CD4-positive, alpha-beta T cell treated with Interleukin-4 for 1 hour (primary cell): ENCODE data around the gene TMSB15B.
"Not testable (repeated sequence)": the region's sequence is repeated elsewhere in the genome, so short reads cannot be mapped to it uniquely, and the experiment has no call there.

ENCODE experiments used
- DNase-seq, 2 donors: peaks; one replicate each; pipeline ENCODE4 v3.0.0-alpha.2; 2020 to 2022

TMSB15B gene

DNA sequence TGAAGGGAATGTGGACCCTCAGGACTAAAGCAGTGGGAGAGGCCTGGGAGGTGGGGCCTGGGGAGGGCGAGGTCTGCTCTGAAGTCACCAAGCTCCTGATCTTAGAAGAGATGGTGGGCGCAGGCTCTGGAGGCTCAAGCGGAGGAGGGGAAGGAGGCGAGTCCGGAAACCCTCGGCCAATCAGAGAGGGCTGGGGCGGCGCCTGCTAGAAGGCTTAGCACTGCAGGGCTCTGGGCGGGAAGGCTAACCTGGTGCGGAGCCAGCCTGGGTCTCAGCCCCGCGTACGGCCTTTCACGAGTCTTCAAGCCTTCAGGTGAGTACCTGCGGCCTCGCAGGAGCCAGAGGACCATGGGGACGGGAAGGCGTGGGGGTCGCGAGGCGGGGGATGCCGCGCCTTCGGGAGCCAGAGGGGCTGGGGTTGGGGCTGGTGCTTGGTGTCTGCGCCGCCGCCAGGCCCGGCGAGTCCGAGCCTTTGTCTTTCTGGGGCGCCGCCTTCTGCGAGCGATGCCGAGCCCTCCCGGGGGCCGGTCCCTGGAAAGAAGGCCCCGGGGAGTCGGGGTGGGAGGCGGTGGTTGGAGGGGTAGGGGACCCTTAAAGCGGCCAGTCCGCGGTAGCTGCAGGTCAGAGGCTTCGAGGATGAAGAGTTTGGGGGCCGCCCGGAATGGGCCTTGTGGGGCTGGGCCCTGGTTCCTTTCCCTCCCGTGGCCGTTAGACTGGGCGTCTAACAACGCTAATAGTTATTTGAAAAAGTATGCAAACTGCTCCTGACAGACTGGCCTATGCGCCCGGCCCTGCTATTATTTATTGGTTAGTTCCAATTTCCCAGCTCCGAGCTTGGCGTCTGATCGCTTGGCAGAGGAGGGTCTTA lies at the start of gene TMSB15B:
TMSB15B (plus strand) TSS at position 217 of the 868 bp plus-strand sequence.
- not testable (repeated sequence) for DNase-seq

DNA sequence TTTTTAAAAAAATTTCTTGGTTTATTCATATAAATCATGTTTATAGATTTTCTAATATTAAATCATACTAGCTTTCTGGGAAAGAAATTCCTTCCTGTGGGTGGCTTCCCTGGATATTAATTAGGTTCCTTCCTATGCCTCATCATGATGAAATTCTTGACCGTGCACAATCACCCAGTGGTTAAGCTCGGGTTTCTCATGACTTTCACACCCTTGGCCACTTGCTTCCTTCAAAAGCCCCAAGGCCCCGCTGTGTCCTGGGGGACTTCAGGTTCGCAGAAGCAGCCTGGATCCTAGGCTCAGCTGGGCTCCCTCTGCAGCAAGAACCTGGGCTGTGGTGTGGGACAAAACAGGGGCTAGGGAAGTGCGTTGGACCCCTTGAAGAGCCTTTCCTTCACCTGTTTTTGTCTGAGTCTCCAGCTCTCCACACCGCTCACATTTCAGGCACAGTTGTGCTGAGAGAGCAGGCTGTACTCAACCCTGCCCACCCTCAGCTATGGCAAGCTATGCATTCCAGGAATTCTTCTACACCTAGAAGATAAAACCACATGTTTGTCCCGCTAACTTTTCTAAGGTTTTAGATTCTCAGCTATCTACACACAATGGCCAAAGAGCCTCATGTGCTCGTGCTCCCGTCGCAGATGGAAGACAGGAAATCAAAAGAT lies 48.9 kb upstream of the TMSB15B start:
- no peak for DNase-seq

DNA sequence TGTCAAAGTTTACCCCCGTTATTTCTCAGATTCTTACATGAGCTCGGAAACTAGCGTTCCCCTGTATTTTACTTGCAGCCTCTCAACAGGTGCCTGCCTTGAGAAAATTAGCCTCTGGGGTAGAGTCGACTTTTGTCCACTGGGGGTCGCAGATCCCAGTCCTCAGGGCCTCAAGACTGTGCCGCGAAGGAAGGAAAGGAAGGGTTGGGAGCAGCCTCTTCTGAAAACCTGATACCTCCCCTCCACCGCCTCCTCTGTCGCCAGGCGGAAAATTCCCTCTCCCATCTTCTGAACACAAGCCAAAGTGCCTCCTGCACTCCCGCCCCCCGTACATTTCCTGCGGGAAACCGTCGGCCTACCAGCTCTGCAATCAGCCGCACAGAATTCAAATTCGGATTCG lies 44.4 kb upstream of the TMSB15B start:
- peak; percentile 38 to 53 for DNase-seq

DNA sequence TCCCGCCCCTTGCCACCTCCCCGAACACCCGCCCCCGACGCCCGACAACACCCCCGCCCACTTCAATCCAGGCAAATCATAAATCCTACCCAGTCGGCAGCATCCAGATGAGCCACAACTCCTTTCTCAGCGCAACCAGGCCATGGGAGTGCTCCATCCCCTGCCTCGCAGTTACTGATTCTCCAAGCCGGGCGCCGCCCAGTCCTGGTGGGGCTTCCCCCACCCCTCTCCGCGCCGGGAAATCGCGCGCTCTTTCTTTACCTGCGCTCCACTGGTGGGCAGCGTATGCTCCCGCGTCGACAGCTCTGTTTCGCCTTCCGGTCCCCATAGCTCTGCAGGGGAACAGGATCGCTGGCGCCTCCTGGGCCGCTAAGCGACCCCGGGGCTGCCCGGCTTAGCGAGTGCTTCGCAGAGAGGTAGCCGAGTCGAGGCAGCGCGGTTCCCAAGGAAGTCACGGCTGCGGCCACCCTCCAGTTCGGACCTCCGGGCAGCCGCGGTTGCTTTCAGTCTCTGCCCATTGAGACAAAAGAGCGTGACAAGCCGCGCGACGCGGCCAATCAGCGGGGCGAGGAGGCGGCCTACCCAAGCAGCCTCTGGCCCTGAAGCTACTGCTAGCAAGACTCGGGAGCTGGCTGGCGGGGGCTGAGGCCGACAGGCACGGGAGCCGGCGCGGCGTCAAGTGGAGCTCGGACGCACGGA lies 43.7 kb upstream of the TMSB15B start:
- DNase-seq = peak; percentile 32 to 54

DNA sequence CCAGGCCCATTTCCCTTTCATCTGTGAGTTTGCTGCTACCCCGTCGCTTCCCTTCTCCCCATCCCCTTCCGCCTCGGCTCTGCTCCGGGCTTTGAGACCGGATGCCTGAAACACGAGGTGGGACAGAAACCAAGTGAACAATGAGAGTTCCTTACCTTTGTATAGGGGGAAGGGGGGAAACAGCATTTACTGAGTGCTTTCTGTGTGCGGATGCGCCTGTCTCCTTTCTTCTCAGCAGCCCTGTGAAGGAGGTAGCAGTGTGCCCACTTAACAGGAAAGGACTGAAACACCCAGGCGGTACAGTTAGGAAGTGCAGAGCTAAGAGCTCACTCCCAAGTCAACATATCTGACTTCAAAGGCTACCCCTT lies 43.2 kb upstream of the TMSB15B start:
- DNase-seq = peak; percentile 26 to 39

DNA sequence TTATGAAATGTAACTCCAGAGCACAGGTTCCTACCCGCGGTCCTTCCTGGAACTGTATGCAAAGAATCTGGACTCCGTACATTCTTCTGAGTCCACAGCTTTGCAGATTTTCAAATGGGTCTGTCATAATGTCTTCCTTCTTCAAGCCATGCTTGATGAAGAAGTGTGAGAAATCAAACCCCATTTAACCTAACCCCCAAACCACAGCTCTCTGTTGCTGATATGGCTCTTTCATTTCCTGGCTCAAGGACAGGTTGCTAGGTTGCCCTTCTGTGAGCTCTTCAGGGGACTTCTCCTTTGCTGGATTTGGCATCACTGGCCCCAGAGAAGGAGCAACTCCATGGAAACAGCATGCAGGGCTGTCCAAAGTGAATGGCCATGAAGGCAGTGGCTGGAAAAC lies 41.9 kb upstream of the TMSB15B start:
- peak in 1 of 2 donors; percentile 5 for DNase-seq

DNA sequence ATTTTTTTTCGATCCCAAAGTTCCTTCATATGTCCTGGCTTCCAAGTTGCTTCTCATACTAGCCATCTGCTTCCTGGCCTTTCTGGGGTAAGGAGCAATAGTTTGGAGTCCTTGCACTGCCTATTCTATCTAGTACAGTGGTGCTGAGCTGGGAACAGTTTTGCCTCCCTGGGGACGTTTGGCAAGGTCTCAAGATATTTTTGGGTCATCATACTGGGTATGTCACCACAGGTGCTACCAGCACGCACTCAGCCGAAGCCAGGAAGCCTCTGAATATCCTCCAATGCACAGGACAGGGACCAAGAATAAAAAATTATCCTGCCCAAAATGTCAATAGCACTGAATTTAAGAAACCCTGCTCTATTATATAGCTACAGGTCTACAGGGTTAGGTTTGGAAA lies 35.4 kb upstream of the TMSB15B start:
- no peak for DNase-seq

DNA sequence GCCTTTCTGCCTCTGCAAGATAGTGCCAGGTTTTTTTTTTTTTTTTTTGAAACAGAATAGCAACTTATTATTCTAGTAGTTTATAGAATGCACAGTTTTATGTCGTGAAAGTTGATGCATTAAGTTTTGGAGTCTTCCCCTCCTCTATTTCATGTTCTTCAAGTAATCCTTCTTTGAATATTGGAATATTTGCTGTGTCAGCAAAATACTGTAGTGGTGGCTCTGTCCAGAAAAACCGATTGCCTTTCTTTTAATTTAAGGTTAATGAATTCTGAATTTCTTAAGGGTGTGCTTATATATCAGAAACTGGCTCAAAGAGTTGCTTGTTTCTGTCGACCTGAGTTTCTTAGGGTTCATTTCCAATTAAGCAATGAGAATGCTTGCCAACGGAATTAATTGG lies 34.8 kb upstream of the TMSB15B start:
- no peak for DNase-seq

DNA sequence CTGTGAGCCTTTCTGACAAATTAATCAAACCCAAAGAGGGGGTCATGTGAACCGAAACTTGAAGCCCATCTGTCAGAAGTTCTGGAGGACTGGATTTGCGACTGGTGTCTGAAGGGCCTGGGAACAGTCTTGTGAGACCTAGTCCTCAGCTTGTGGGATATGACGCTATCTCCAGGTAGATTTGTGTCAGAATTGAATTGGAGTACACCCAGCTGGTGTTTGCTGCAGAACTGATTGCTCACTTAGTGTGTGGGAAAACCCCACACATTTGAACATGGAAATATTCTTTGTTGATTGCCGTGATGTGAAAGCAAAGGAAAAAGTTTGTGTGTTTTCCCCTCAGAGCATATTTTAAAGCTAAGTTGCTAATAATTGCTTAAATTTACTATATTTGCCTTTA lies 30.3 kb upstream of the TMSB15B start:
- no peak for DNase-seq

DNA sequence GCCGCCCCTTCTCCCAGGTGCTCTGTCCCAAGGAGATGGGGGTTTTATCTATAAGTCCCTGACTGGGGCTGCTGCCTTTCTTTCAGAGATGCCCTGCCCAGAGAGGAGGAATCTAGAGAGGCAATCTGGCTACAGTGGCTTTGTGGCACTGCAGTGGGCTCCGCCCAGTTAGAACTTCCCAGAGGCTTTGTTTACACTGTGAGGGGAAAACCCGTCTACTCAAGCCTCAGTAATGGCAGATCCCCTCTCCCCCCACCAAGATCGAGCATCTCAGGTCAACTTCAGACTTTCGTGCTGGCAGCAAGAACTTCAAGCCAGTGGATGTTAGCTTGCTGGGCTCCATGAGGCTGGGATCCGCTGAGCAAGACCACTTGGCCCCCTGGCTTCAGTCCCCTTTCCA lies 22.2 kb upstream of the TMSB15B start:
- DNase-seq = not testable (repeated sequence)

DNA sequence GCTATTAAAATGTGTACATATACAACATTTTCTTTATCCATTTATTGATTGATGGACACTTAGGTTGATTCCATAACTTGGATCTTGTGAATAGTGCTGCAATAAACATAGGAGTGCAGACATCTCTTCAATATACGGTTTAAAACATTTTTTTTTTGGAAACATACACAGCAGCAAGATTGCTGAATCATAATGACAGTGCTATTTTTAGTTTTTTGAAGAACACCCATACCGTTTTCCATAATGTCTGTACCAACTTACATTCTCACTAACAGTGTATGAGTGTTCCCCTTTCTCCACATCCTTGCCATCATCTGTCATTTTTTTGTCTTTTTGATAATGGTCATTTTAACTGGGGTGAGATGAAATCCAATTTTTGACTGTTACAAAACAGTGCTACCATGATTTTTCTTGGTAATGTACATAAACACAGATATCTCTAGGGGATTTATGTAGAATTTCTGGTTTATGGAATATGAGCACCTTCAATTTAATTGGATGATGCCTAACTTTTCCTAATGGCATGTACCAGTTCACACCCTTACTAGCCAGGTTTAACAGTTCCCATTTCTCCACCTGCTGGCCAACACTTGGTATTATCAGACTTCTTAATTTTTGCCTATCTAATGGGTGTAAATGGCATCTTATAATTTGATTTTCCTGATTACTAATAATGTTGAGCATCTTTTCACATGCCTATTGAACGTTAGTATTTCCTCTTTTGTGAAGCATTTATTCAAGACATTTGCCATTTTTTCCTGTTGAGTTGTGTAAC lies 21.0 kb upstream of the TMSB15B start:
- DNase-seq = peak in 1 of 2 donors; percentile 54

DNA sequence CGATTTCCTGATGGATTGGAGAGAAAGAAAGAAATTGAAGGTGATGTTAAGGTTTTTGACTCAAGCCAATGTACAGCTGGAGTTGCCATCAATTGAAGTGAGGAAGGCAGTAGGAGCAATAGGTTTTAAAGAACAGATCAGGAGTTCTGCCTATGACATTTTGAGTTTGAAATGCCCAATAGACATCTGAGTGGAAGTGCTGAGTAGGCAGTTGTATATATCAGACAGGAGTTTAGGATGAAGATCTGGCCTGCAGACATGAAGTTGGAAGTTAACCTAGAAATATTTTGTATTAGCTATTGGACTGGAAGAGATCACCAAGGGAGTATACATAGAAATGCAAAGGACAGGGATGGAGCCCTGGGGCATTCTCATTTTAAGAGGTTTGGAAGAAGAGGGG lies 12.9 kb upstream of the TMSB15B start:
- no peak for DNase-seq

DNA sequence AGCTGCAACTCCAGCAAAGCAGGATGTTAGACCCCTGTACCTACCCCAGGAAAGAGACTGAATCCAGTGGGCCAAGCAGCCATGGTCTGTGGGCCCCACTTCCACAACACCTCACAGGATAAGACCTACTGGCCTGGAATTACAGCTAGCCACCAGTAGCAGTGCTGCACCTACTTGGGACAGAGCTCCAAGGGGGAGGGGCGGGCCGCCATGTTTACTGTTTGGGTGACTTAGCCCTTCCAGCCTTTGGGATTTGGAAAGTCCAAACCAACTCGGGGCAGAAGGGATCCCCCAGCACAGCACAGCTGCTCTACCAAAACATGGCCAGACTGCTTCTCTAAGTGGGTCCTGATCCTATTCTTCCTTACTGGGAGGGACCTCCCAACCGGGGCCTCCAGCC lies 9.1 kb upstream of the TMSB15B start:
- no peak for DNase-seq

DNA sequence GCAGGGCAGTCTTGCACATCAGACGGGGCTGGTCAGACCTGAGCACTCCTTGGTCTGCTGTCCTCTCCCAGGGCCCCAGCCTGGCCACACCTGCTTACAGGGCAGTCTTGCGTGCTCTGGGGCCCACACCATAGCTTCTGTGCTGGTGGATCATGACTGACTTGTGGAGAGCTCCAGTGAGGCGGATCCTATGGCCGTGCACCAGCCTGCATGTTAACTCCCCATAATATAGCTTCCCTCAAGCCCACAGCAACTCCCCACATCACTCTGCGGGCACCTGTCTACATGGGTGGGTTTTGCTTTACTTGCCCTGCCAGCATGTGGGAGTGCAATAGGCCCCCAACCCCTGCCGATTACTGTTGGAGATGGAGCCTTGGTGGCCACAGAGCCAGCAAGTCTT lies 8.2 kb upstream of the TMSB15B start:
- DNase-seq = no peak

DNA sequence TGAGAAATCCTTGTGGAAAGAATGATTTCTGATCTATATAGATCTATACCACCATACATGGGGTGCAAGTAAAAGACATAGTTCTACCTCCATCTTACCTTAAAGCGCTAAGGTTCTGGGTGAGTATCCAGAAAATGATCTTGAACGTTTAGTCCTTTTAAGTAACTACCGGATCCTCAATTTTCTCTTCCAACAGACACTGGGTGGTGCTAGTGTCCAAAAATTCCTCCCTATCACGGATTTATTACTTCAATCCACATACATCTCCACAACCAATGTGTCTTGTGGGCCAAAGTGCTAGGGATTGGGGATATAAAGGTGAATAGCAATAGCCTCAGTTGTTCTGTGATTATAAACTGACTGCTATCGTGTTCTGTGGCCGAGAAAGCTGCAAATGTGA lies 1.8 kb upstream of the TMSB15B start:
- DNase-seq = not testable (repeated sequence)

DNA sequence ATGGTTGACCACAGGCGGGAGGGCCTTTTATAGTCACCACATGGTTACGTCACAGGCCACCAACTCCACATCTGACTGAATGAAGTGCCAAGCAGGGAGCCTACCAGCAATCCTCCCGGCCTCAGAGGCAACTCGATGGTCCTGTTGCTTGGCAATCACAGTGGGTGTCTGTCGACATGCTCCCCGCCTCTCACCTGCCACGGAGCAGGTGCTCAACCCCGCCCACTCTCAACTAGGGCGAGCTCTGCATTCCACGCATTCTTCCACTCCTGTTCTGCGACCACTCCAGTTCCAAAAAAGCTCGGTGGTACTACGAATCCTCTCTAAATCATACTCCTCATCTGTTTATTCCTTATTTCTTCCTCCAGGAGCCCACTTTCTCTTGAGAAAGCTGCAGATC lies 21.1 kb downstream of the TMSB15B start:
- DNase-seq = not testable (repeated sequence)

DNA sequence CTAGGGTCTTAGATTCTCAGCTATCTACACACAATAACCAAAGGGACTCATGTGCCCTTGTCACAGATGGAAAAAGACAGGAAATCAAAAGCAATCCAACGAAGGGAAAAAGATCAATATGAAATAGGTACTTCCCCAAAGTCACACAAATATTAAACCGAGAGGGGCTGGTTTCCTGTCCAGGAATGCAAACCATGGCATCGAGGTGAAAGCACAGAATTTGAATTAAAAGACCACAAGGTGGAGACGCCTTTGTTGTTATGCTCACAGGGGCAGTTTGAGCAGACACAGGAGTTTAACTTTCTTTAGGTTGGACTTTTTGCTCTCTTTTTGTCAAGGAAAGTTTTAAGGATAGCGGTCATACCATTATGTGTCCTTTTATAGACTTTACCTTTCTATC lies 36.8 kb downstream of the TMSB15B start:
- no peak for DNase-seq

DNA sequence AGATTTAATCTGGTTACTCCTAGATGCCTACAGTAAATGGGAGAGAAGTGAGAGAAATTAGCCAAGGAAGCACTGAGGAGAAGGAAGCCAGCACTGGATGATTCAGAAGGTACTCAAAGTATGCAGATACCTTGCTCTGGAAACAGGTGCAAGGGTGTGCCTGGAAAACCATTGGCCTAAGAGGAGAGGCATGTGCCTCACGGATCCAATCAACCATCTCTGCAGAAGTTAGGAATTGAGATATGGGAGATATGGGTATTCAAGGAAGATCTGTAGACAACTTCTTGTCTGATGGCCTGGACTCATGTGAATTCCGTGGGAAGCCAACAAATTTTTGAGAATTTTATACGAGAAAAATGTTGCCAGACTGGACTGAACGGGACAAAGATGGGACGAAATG lies 46.4 kb downstream of the TMSB15B start:
- DNase-seq = no peak

DNA sequence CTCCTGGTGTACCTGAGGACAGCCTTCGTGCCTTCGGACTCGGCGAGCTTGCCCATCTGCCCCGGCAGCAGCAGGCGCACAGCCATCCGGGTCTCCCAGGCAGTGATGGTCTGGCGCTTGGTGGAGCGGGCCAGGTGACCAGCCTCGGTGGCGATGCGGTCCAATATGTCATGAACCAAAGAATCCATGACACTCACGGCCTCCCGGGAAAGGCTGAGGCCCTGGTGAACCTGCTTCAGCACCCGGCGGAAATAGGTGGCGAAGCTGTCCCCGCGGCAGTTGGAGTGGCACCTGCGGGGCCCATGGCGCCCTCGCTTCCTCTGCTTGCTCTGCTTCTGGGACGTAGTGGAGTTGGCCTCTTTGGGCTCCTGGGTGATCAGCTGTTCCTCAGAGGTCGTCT lies 50.7 kb downstream of the TMSB15B start:
- DNase-seq = no peak

DNA sequence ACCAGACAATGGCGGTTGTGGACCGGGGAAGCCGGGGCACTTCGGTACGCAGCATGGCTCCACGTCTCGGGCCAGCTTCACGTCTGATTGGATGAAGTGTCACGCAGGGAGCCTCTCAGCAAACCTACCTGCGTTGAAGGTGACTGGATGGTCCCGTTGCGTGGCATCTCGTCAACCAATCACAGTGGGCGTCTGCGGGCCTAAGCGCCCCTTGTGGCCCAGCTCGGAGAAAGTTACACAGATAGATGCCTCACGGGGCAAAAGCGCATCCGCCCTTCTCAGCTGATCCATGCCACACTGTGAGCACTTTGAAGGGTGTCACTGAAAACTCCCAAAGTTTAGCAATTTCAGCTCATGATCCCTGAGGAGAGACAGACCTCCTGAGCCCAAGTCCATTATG lies 51.2 kb downstream of the TMSB15B start, which contains the start of gene H2BW1:
H2BW1 (minus strand) TSS at position 103 of the 400 bp plus-strand sequence. CDS start 132 bp downstream, outside the sequence.
- no peak for DNase-seq

DNA sequence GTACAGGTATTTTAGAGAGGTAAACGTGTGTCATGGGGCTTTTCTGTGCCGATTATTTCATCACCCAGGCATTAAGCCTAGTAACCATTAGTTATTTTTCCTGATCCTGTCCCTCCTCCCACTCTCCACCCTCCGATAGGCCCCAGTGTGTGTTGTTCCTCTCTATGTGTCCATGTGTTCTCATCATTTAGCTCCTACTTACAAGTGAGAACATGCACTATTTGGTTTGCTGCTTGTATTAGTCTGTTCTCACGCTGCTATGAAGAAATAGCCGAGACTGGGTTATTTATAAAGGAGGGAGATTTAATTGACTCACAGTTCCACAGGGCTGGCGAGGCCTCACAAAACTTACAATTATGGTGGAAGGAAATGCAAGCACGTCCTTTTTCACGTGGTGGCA lies 53.1 kb downstream of the TMSB15B start:
- not testable (repeated sequence) for DNase-seq
